ENCODE results near the gene R3HCC1L. TPM values are rescaled to one million over a fixed set of nuclear protein-coding genes. Genes with fewer than 3 reads are reported as not detected.

The R3HCC1L gene
- total RNA-seq, 1 donor from 2014 or later, result 18.7 TPM

GRCh38 chr10:98213740-98214139 is 79.3 kb downstream of the R3HCC1L start:
- Mint-ChIP-seq H3K9me3 (ENCODE audit: low read depth) (peaks cover 18% of the 10 kb centered on the region), H3K27me3 (no peaks in the 10 kb centered on the region), H3K4me1 (ENCODE audit: low read depth) (no peaks in the 10 kb centered on the region), H3K4me3 (ENCODE audit: low read depth) (no peak overlapping the region), H3K36me3 (ENCODE audit: insufficient read depth) (peaks cover 21% of the 10 kb centered on the region), H3K27ac (no peak overlapping the region)
- no peak for TF ChIP-seq CTCF (IDR thresholded peaks at IDR 0.05; ENCODE audit: unreplicated experiment)
- no peak for DNase-seq (ENCODE audit: low spot score, unreplicated experiment)

GRCh38 chr10:98215373-98215772 is 80.9 kb downstream of the R3HCC1L start:
- no peak overlapping the region for H3K4me3 Mint-ChIP-seq (ENCODE audit: low read depth)
- no peak for TF ChIP-seq CTCF (IDR thresholded peaks at IDR 0.05; ENCODE audit: unreplicated experiment)
- H3K27ac Mint-ChIP-seq, result no peak overlapping the region
- peaks cover 30% of the 10 kb centered on the region for H3K9me3 Mint-ChIP-seq (ENCODE audit: low read depth)
- no peak for DNase-seq (ENCODE audit: low spot score, unreplicated experiment)
- no peaks in the 10 kb centered on the region for H3K27me3 Mint-ChIP-seq
- peaks cover 27% of the 10 kb centered on the region for H3K36me3 Mint-ChIP-seq (ENCODE audit: insufficient read depth)
- H3K4me1 Mint-ChIP-seq (ENCODE audit: low read depth), result no peaks in the 10 kb centered on the region

- no peak overlapping the region for H3K4me3 Mint-ChIP-seq (ENCODE audit: low read depth)
- TF ChIP-seq CTCF (IDR thresholded peaks at IDR 0.05; ENCODE audit: unreplicated experiment), result no peak
- H3K9me3 Mint-ChIP-seq (ENCODE audit: low read depth), result peaks cover 30% of the 10 kb centered on the region
- DNase-seq (ENCODE audit: low spot score, unreplicated experiment), result no peak
- peaks cover 27% of the 10 kb centered on the region for H3K36me3 Mint-ChIP-seq (ENCODE audit: insufficient read depth)
- no peaks in the 10 kb centered on the region for H3K27me3 Mint-ChIP-seq
- no peak overlapping the region for H3K27ac Mint-ChIP-seq
- H3K4me1 Mint-ChIP-seq (ENCODE audit: low read depth), result no peaks in the 10 kb centered on the region
These were observed 83.3 kb downstream of the R3HCC1L start for GRCh38 chr10:98217801-98218200.

GRCh38 chr10:98223874-98224273 is 89.4 kb downstream of the R3HCC1L start:
- TF ChIP-seq CTCF (IDR thresholded peaks at IDR 0.05; ENCODE audit: unreplicated experiment), result no peak
- peaks cover 12% of the 10 kb centered on the region for H3K9me3 Mint-ChIP-seq (ENCODE audit: low read depth)

GRCh38 chr10:98224509-98224908 is 90.1 kb downstream of the R3HCC1L start:
- H3K27ac Mint-ChIP-seq, result no peak overlapping the region
- no peaks in the 10 kb centered on the region for H3K27me3 Mint-ChIP-seq
- DNase-seq (ENCODE audit: low spot score, unreplicated experiment), result no peak
- H3K4me1 Mint-ChIP-seq (ENCODE audit: low read depth), result no peaks in the 10 kb centered on the region
- no peak overlapping the region for H3K4me3 Mint-ChIP-seq (ENCODE audit: low read depth)
- peaks cover 20% of the 10 kb centered on the region for H3K36me3 Mint-ChIP-seq (ENCODE audit: insufficient read depth)
- H3K9me3 Mint-ChIP-seq (ENCODE audit: low read depth), result peaks cover 6% of the 10 kb centered on the region
- TF ChIP-seq CTCF (IDR thresholded peaks at IDR 0.05; ENCODE audit: unreplicated experiment), result no peak

More at GRCh38 chr10:98223874-98224273, 89.4 kb downstream of the R3HCC1L start:
- Mint-ChIP-seq H3K4me3 (ENCODE audit: low read depth) (no peak overlapping the region), H3K27ac (no peak overlapping the region), H3K27me3 (no peaks in the 10 kb centered on the region), H3K36me3 (ENCODE audit: insufficient read depth) (peaks cover 23% of the 10 kb centered on the region), H3K4me1 (ENCODE audit: low read depth) (no peaks in the 10 kb centered on the region)
- no peak for DNase-seq (ENCODE audit: low spot score, unreplicated experiment)
